ENCODE measurements around the gene PLCH2. TPM values are rescaled to one million over a fixed set of nuclear protein-coding genes. Genes with fewer than 3 reads are reported as not detected.
A peak's percentile ranks its signal among the peaks of the same experiment; 100 is the strongest.
"Not testable (repeated sequence)": the region's sequence is repeated elsewhere in the genome, so short reads cannot be mapped to it uniquely, and the experiment has no call there.

The PLCH2 gene
- total RNA-seq, 1 donor from 2014 or later: under 0.01 TPM

GRCh38 chr1:2546515-2547209 lies 70.6 kb downstream of the PLCH2 start:
- DNase-seq: peak; percentile 81

- no peak for DNase-seq
These were observed 71.3 kb downstream of the PLCH2 start for GRCh38 chr1:2547210-2548067.

- DNase-seq: peak; percentile 82
These were observed 72.0 kb downstream of the PLCH2 start for GRCh38 chr1:2548068-2548589.

- DNase-seq: not testable (repeated sequence)
These were observed 73.4 kb downstream of the PLCH2 start for GRCh38 chr1:2549367-2550029.

GRCh38 chr1:2550309-2550861 lies 74.3 kb downstream of the PLCH2 start:
- DNase-seq: not testable (repeated sequence)

- not testable (repeated sequence) for DNase-seq
These were observed 75.5 kb downstream of the PLCH2 start for GRCh38 chr1:2551544-2551943.

GRCh38 chr1:2552189-2552588 lies 76.1 kb downstream of the PLCH2 start:
- no peak for DNase-seq

- DNase-seq: not testable (repeated sequence)
These were observed 77.0 kb downstream of the PLCH2 start for GRCh38 chr1:2553076-2553475.

GRCh38 chr1:2553871-2554620 lies 78.0 kb downstream of the PLCH2 start:
- peak; percentile 46 for DNase-seq

GRCh38 chr1:2554621-2555387 lies 78.7 kb downstream of the PLCH2 start:
- DNase-seq: peak; percentile 59

Other genes starting within 250 kb of the PLCH2 start
- 26.7 and 44.4 TPM in 2 replicates for gene SKI, start 248.0 kb upstream of the PLCH2 start, total RNA-seq
- 7.4 and 7.7 TPM in 2 replicates for gene MORN1, start 84.7 kb upstream of the PLCH2 start, total RNA-seq
- 62.6 and 64.8 TPM in 2 replicates for gene RER1, start 84.4 kb upstream of the PLCH2 start, total RNA-seq
- gene PEX10, start 63.7 kb upstream of the PLCH2 start, total RNA-seq: 33.4 and 44.9 TPM in 2 replicates
- gene PANK4, start 50.3 kb downstream of the PLCH2 start, total RNA-seq: 21.5 and 24.7 TPM in 2 replicates
- gene HES5, start 54.0 kb downstream of the PLCH2 start, total RNA-seq: 0.17 TPM in 1 of 2 replicates, not detected in the other
- 109 and 155 TPM in 2 replicates for gene TNFRSF14, start 80.1 kb downstream of the PLCH2 start, total RNA-seq
- gene PRXL2B, start 110.5 kb downstream of the PLCH2 start, total RNA-seq: 63.0 and 128 TPM in 2 replicates
- gene MMEL1, start 156.7 kb downstream of the PLCH2 start, total RNA-seq: 2.0 and 5.4 TPM in 2 replicates

All from dermis blood vessel endothelial cell (primary cell).